HEK293 (cell line): Measurements from ENCODE around the gene YPEL1.

Experiments
- CTCF ChIA-PET: fragments of 350-600 bp; formaldehyde crosslinking; extraction: SDS; loops from one replicate; lab custom pipeline; 2021; ENCODE audit warnings: antibody characterized with exemption; lab: Yijun Ruan, JAX
- POLR2A ChIA-PET: fragments of 300-600 bp; formaldehyde crosslinking; extraction: SDS; loops from one replicate; lab custom pipeline; 2020; ENCODE audit warnings: antibody characterized with exemption, inconsistent platforms; lab: Yijun Ruan, JAX
- H3K27ac ChIP-seq: fragments of 200-500 bp; sonication (Bioruptor generic); 2 replicates; pipeline ENCODE4 v1.5.1; 2014; ENCODE audit warnings: low read depth, low read length, control low read depth, inconsistent platforms; ENCODE audit errors: extremely low read depth
- H3K36me3 ChIP-seq, 2 experiments: fragments of 200-500 bp in 1 of 2; sonication (Bioruptor generic) in 1 of 2; 1 replicate in 1 of 2; 2 replicates in 1 of 2; pipeline ENCODE4 v1.5.1; 2014 to 2017; ENCODE audit warnings: inconsistent platforms in 2 of 2, low read length in 2 of 2; ENCODE audit not compliant: control insufficient read depth in 2 of 2, insufficient read depth in 1 of 2
- H3K4me1 ChIP-seq: fragments of 200-500 bp; sonication (Bioruptor generic); 2 replicates; pipeline ENCODE4 v1.5.1; 2014; ENCODE audit warnings: mild to moderate bottlenecking, low read length, inconsistent platforms; ENCODE audit not compliant: control insufficient read depth, insufficient read depth
- H3K4me3 ChIP-seq: 2 replicates; pipeline ENCODE4 v1.5.1; 2011; ENCODE audit warnings: low read depth, mild to moderate bottlenecking, control low read depth, low read length, moderate library complexity
- H3K9me3 ChIP-seq: fragments of 200-500 bp; sonication (Bioruptor generic); 2 replicates; pipeline ENCODE4 v1.5.1; 2014; ENCODE audit warnings: low read depth, low read length, inconsistent platforms; ENCODE audit not compliant: control insufficient read depth, insufficient read depth
- ATF2 ChIP-seq: fragments of 450-650 bp; formaldehyde crosslinking; IDR thresholded peaks from 2 replicates; pipeline ENCODE4 v1.5.1; 2016; ENCODE audit warnings: missing biosample characterization, missing genetic modification characterization, low read depth
- BCL11A ChIP-seq: fragments of 450-650 bp; formaldehyde crosslinking; IDR thresholded peaks from 2 replicates; pipeline ENCODE4 v1.5.1; 2016; ENCODE audit warnings: low read depth, missing biosample characterization, missing genetic modification characterization
- FEZF1 ChIP-seq: fragments of 450-650 bp; formaldehyde crosslinking; IDR thresholded peaks from 2 replicates; pipeline ENCODE4 v1.5.1; 2016; ENCODE audit warnings: missing biosample characterization, missing genetic modification characterization
- MZF1 ChIP-seq: fragments of 450-650 bp; formaldehyde crosslinking; IDR thresholded peaks from 2 replicates; pipeline ENCODE4 v1.5.1; 2017; ENCODE audit warnings: missing biosample characterization, missing genetic modification characterization, borderline replicate concordance
- OVOL3 ChIP-seq: fragments of 450-650 bp; formaldehyde crosslinking; IDR thresholded peaks from 2 replicates; pipeline ENCODE4 v1.5.1; 2016; ENCODE audit warnings: missing biosample characterization, missing genetic modification characterization
- PATZ1 ChIP-seq: fragments of 450-650 bp; formaldehyde crosslinking; IDR thresholded peaks from 2 replicates; pipeline ENCODE4 v1.5.1; 2016; ENCODE audit warnings: missing biosample characterization, missing genetic modification characterization
- SP3 ChIP-seq: fragments of 450-650 bp; formaldehyde crosslinking; IDR thresholded peaks from 2 replicates; pipeline ENCODE4 v1.5.1; 2016; ENCODE audit warnings: missing biosample characterization, missing genetic modification characterization
- ZBTB7A ChIP-seq: fragments of 450-650 bp; formaldehyde crosslinking; IDR thresholded peaks from 2 replicates; pipeline ENCODE4 v1.5.1; 2016; ENCODE audit warnings: low read depth, missing biosample characterization, missing genetic modification characterization
- ZFP69B ChIP-seq: fragments of 450-650 bp; formaldehyde crosslinking; IDR thresholded peaks from 2 replicates; pipeline ENCODE4 v1.5.1; 2016; ENCODE audit warnings: missing biosample characterization, missing genetic modification characterization
- ZNF223 ChIP-seq: fragments of 450-650 bp; formaldehyde crosslinking; IDR thresholded peaks from 2 replicates; pipeline ENCODE4 v1.5.1; 2016; ENCODE audit warnings: missing biosample characterization, missing genetic modification characterization
- ZNF398 ChIP-seq: fragments of 450-650 bp; formaldehyde crosslinking; IDR thresholded peaks from 2 replicates; pipeline ENCODE4 v1.5.1; 2017; ENCODE audit warnings: missing biosample characterization, missing genetic modification characterization
- ZNF404 ChIP-seq: fragments of 450-650 bp; formaldehyde crosslinking; IDR thresholded peaks from 2 replicates; pipeline ENCODE4 v1.5.1; 2017; ENCODE audit warnings: missing biosample characterization, missing genetic modification characterization
- ZNF48 ChIP-seq: fragments of 450-650 bp; formaldehyde crosslinking; IDR thresholded peaks from 2 replicates; pipeline ENCODE4 v1.5.1; 2016; ENCODE audit warnings: missing biosample characterization, missing genetic modification characterization
- ZNF501 ChIP-seq: fragments of 450-650 bp; formaldehyde crosslinking; IDR thresholded peaks from 2 replicates; pipeline ENCODE4 v1.5.1; 2016; ENCODE audit warnings: missing biosample characterization, missing genetic modification characterization
- ZNF596 ChIP-seq: fragments of 450-650 bp; IDR thresholded peaks from 2 replicates; pipeline ENCODE4 v1.5.0; 2018; ENCODE audit warnings: missing biosample characterization, mild to moderate bottlenecking, missing genetic modification characterization, moderate library complexity
- ZNF600 ChIP-seq: fragments of 450-650 bp; formaldehyde crosslinking; IDR thresholded peaks from 2 replicates; pipeline ENCODE4 v1.5.1; 2016; ENCODE audit warnings: missing biosample characterization, missing genetic modification characterization
- ZNF626 ChIP-seq: fragments of 450-650 bp; sonication (Bioruptor Pico); formaldehyde crosslinking; IDR thresholded peaks from 2 replicates; pipeline ENCODE4 v1.5.1; 2018; ENCODE audit warnings: missing biosample characterization, missing genetic modification characterization, inconsistent platforms
- ZNF658 ChIP-seq: fragments of 450-650 bp; formaldehyde crosslinking; IDR thresholded peaks from 2 replicates; pipeline ENCODE4; 2016; ENCODE audit warnings: missing biosample characterization, missing genetic modification characterization
- ZNF670 ChIP-seq: fragments of 450-650 bp; formaldehyde crosslinking; IDR thresholded peaks from 2 replicates; pipeline ENCODE4 v1.5.1; 2016; ENCODE audit warnings: missing biosample characterization, missing genetic modification characterization, low read depth
- ZNF692 ChIP-seq: fragments of 450-650 bp; formaldehyde crosslinking; IDR thresholded peaks from 2 replicates; pipeline ENCODE4 v1.5.1; 2016; ENCODE audit warnings: missing biosample characterization, missing genetic modification characterization
- ZNF701 ChIP-seq: fragments of 450-650 bp; formaldehyde crosslinking; IDR thresholded peaks from 2 replicates; pipeline ENCODE4 v1.5.1; 2016; ENCODE audit warnings: missing biosample characterization, missing genetic modification characterization
- ZSCAN18 ChIP-seq: fragments of 450-650 bp; formaldehyde crosslinking; IDR thresholded peaks from 2 replicates; pipeline ENCODE4 v1.5.1; 2016; ENCODE audit warnings: missing biosample characterization, missing genetic modification characterization
- ZSCAN23 ChIP-seq: fragments of 450-650 bp; formaldehyde crosslinking; IDR thresholded peaks from 2 replicates; pipeline ENCODE4 v1.5.1; 2016; ENCODE audit warnings: missing biosample characterization, missing genetic modification characterization

Gene YPEL1

GRCh38 chr22:21666786-21667185 lies 68.8 kb downstream of the YPEL1 start:
- Histone ChIP-seq H3K27ac (no peak overlapping the region), H3K36me3 (peaks cover 0 to 20% of the 10 kb centered on the region in 2 experiments; a peak in 2 of 3 replicates), H3K4me3 (peak overlapping the region; percentile 75), H3K9me3 (no peaks in the 10 kb centered on the region), H3K4me1 (no peaks in the 10 kb centered on the region)
- ChIA-PET POLR2A (interaction anchor here (0.8 to 2.2 kb wide), 5 partner anchors 9 to 564 kb away, joined by 3 to 13 read pairs (median 5); partner anchors contain the start of gene YPEL1), CTCF (no interaction called here)
- TF ChIP-seq SP3 (no peak), ZNF501 (tag by site-specific recombination) (no peak), OVOL3 (tag by site-specific recombination) (no peak), ZNF398 (no peak), MZF1 (tag by site-specific recombination) (no peak)

GRCh38 chr22:21665047-21665851 lies 70.3 kb downstream of the YPEL1 start:
- Histone ChIP-seq H3K9me3 (no peaks in the 10 kb centered on the region), H3K4me1 (no peaks in the 10 kb centered on the region), H3K27ac (no peak overlapping the region), H3K36me3 (peaks cover 0 to 5% of the 10 kb centered on the region in 2 experiments; a peak in 1 of 3 replicates), H3K4me3 (peak overlapping the region; percentile 75)
- POLR2A ChIA-PET, result interaction anchor here (0.6 to 2.2 kb wide), 8 partner anchors 7 to 176 kb away, joined by 3 to 13 read pairs (median 4); no protein-coding TSS in a partner anchor
- TF ChIP-seq ZSCAN23 (no peak), ZNF596 (tag by site-specific recombination) (peak; percentile 89)
- TF ChIP-seq, all 188 proteins: peak for 1
- CTCF ChIA-PET, result interaction anchor here (1.4 kb wide), 1 partner anchor 19 kb away, joined by 5 read pairs; no protein-coding TSS in a partner anchor

- no peaks in the 10 kb centered on the region for H3K36me3 ChIP-seq
- no peak overlapping the region for H3K4me3 ChIP-seq
- ChIA-PET CTCF (interaction anchor here (0.7 kb wide), 1 partner anchor 693 kb away, joined by 5 read pairs; no protein-coding TSS in a partner anchor), POLR2A (no interaction called here)
- no peaks in the 10 kb centered on the region for H3K4me1 ChIP-seq
- no peak overlapping the region for H3K27ac ChIP-seq
- H3K9me3 ChIP-seq, result no peaks in the 10 kb centered on the region
- no peak for TF ChIP-seq ZNF692 (tag by site-specific recombination)
- TF ChIP-seq PATZ1 (tag by site-specific recombination), result no peak
- TF ChIP-seq ZNF670 (tag by site-specific recombination), result no peak
- TF ChIP-seq ZNF223, result no peak
- TF ChIP-seq ZNF404 (tag by site-specific recombination), result no peak
- TF ChIP-seq ZSCAN18 (tag by site-specific recombination), result no peak
- TF ChIP-seq FEZF1, result no peak
- TF ChIP-seq ZFP69B (tag by site-specific recombination), result no peak
- TF ChIP-seq ZNF626, result no peak
- TF ChIP-seq ZNF48 (tag by site-specific recombination), result no peak
- TF ChIP-seq ATF2 (tag by site-specific recombination), result no peak
- TF ChIP-seq ZBTB7A (tag by site-specific recombination), result no peak
- TF ChIP-seq ZNF658 (tag by site-specific recombination), result no peak
- TF ChIP-seq ZNF600 (tag by site-specific recombination), result no peak
- TF ChIP-seq BCL11A (tag by site-specific recombination), result no peak
- no peak for TF ChIP-seq ZNF701 (tag by site-specific recombination)
Observed at GRCh38 chr22:21663738-21664137, 71.9 kb downstream of the YPEL1 start.
